ENCODE data around the gene BPI. TPM values are rescaled to one million over a fixed set of nuclear protein-coding genes. Genes with fewer than 3 reads are reported as not detected.

The BPI gene
- total and polyA plus RNA-seq, 11 donors, result 0.18 to 2.9 (median 0.32) TPM; not detected in 7

GRCh38 chr20:38316341-38316740 lies 12.4 kb downstream of the BPI start:
- ATAC-seq (no peak), DNase-seq (no peak)
- intact Hi-C loops (cut with DNase I), result loop anchor here in 2 of 10 donors (5.0 to 10.0 kb wide), 3 partner anchors 79 to 262 kb away; no protein-coding TSS in a partner anchor
- Histone ChIP-seq H3K9me3 (no peaks in the 10 kb centered on the region), H3K27ac (no peak overlapping the region), H3K36me3 (no peaks in the 10 kb centered on the region), H3K4me1 (no peaks in the 10 kb centered on the region), H3K4me3 (no peak overlapping the region), H3K27me3 (peaks cover 0 to 9% (median 2%) of the 10 kb centered on the region in 9 donors)
- TF ChIP-seq, protein P1, sequence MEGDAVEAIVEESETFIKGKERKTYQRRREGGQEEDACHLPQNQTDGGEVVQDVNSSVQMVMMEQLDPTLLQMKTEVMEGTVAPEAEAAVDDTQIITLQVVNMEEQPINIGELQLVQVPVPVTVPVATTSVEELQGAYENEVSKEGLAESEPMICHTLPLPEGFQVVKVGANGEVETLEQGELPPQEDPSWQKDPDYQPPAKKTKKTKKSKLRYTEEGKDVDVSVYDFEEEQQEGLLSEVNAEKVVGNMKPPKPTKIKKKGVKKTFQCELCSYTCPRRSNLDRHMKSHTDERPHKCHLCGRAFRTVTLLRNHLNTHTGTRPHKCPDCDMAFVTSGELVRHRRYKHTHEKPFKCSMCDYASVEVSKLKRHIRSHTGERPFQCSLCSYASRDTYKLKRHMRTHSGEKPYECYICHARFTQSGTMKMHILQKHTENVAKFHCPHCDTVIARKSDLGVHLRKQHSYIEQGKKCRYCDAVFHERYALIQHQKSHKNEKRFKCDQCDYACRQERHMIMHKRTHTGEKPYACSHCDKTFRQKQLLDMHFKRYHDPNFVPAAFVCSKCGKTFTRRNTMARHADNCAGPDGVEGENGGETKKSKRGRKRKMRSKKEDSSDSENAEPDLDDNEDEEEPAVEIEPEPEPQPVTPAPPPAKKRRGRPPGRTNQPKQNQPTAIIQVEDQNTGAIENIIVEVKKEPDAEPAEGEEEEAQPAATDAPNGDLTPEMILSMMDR (IDR thresholded peaks at IDR 0.05), result no peak
- no peak for TF ChIP-seq POLR2A (IDR thresholded peaks at IDR 0.05)
- 92 to 100% (median 94%) methylated on average over 4 of the region's 4 CpGs for whole genome bisulfite sequencing, 4 donors

DNA sequence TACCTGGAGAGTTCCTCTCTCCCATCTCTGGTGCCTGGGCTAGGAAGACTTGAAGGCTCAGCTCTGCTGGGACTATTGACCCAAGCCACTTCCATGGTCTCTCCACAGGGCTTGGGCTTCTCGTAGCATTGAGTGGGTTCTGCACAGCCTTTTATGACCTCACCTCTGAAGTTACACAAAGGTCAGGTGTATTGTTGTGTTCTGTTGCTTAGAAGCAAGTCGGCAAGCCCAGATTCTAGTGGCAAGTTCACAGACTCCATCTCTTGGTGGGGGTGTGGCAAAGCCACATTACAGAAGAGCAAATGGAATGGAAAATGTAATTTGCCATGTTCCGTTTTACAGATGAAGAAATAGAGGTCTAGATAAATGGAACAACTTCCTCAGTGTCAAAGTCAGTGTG lies 13.5 kb downstream of the BPI start:
- TF ChIP-seq, protein P1 (IDR thresholded peaks at IDR 0.05), result no peak
- no peak for TF ChIP-seq POLR2A (IDR thresholded peaks at IDR 0.05)
- intact Hi-C loops (cut with DNase I), result loop anchor here in 2 of 10 donors (5.0 to 10.0 kb wide), 3 partner anchors 80 to 263 kb away; no protein-coding TSS in a partner anchor
- no peak for DNase-seq
- ATAC-seq, result no peak
- Histone ChIP-seq H3K9me3 (no peaks in the 10 kb centered on the region), H3K4me1 (no peaks in the 10 kb centered on the region), H3K27me3 (peaks cover 0 to 10% (median 2%) of the 10 kb centered on the region in 9 donors), H3K36me3 (no peaks in the 10 kb centered on the region), H3K4me3 (no peak overlapping the region), H3K27ac (no peak overlapping the region)
- WGBS, 4 donors, result 83 to 88% (median 86%) methylated on average over 3 of the region's 3 CpGs

GRCh38 chr20:38320221-38320620 lies 16.3 kb downstream of the BPI start:
- Histone ChIP-seq H3K9me3 (no peaks in the 10 kb centered on the region), H3K4me3 (no peak overlapping the region), H3K27ac (no peak overlapping the region), H3K36me3 (no peaks in the 10 kb centered on the region), H3K4me1 (no peaks in the 10 kb centered on the region), H3K27me3 (peaks cover 0 to 14% (median 4%) of the 10 kb centered on the region in 9 donors)
- ATAC-seq (no peak), DNase-seq (no peak)
- 41 to 64% (median 55%) methylated on average over 6 of the region's 6 CpGs for WGBS, 4 donors
- intact Hi-C loops (cut with DNase I), result loop anchor here in 9 of 10 donors (5.0 to 10.0 kb wide), 6 partner anchors 88 to 758 kb away; no protein-coding TSS in a partner anchor
- TF ChIP-seq, protein P1 (IDR thresholded peaks at IDR 0.05), result no peak
- no peak for TF ChIP-seq POLR2A (IDR thresholded peaks at IDR 0.05)

DNA sequence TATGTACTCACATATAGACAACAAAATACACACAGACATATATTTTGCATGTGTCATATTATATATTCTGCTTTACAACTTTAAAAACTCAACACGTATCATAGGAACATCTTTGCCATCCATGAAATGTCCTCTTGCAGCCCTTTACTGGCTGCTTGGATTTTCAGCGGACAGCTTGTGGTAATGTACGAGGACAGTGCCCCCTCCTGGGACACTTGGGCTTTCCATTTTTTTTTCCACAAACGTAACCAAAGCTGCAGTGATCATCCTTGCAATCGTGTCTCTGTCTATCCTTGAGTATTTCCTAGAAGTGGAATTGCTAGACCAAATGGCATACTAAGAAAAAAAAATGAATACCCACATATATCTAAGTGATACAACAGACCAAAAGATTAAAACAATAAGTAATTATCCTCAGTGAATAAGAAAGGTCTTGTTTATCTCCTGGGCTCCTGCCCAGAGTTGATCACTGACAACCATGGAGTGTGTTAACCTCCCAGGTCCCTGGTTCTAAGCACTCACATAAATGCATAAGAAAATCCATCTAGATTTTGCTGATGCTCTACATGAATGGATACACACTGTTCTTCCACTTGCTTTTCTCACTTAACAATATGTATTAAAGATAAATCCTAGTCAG lies 18.1 kb downstream of the BPI start:
- Histone ChIP-seq H3K27ac (no peak overlapping the region), H3K4me1 (no peaks in the 10 kb centered on the region), H3K4me3 (no peak overlapping the region), H3K36me3 (no peaks in the 10 kb centered on the region), H3K27me3 (peaks cover 0 to 11% (median 4%) of the 10 kb centered on the region in 9 donors), H3K9me3 (no peaks in the 10 kb centered on the region)
- peak in 3 of 5 donors; percentile 30 to 40 (median 38) for DNase-seq
- WGBS, 4 donors, result 0 to 3% (median 2%) methylated on average over 5 of the region's 5 CpGs
- ATAC-seq, result peak in 3 of 4 donors; percentile 50 to 71 (median 55)
- TF ChIP-seq POLR2A (IDR thresholded peaks at IDR 0.05), result no peak
- TF ChIP-seq, protein P1 (IDR thresholded peaks at IDR 0.05), result peak; percentile 31 to 75 (median 62)
- intact Hi-C loops (cut with DNase I), result loop anchor here in 9 of 10 donors (2.0 to 10.0 kb wide), 7 partner anchors 90 to 760 kb away; no protein-coding TSS in a partner anchor

Data from heart left ventricle (tissue), 16 donors.